HG03565 (cell line): Measurements from ENCODE around the gene UBXN11.
"Not testable (repeated sequence)": the region's sequence is repeated elsewhere in the genome, so short reads cannot be mapped to it uniquely, and the experiment has no call there.

Experiments
- ATAC-seq: cut with Tn5 transposase; IDR thresholded peaks from one replicate; pipeline ENCODE4 v1.9.1; 2021; ENCODE audit warnings: mild to moderate bottlenecking, moderate library complexity; ENCODE audit not compliant: unreplicated experiment

UBXN11 gene

DNA sequence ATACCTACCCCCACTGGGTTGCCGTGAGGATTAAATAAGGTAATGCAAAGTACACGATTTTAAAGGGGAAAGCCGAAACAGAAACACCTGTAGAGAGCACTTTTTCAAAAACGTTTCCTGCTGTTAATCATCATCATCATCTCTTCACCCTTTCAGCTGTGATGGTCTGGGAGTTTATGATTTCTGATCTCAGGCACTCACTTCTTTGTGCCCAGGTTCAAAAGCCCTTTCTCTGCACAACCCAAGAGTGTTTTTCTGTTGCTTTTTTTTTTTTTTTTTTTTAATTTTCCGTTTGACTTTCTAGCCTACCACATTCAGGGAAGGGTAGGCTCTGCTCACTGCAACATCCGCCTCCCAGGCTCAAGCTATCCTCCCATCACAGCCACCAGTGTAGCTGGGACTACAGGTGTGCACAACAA lies 936 bp upstream of the UBXN11 start:
- ATAC-seq = peak; percentile 6

GRCh38 chr1:26305667-26306289 lies 658 bp downstream of the UBXN11 start:
- ATAC-seq = no peak

DNA sequence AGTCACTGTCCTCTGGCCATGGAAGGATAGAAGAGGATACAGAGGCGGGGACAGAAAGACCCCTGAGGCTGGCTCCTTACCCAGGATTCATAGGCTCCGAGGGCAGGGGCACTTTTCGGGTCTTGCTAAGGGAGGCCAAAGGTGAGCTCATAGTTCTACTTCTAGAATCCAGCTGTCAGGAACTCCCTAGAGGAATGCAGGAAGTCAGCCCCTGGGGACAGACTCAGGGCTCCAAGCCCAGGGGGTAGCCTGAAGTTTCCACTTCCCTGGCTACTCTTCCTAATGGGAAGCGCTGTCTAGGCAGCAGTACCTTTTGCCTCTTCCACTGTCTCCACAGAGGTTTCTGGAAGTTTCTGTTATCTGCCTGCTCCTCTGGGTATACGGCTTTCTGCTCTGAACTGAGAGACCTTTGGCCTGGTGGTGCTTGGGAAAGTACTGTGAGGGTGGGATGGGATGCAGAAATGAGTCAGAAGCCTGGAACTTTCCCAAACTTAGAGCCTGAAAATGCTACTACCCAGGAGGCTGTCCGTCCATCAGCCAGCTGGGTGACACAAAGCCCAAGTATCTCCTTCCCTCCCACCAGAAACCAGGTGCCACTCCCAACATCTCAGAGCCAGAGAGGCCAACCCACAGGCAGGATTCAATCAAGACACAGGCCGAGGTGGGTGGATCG lies 3.6 kb downstream of the UBXN11 start:
- no peak for ATAC-seq

DNA sequence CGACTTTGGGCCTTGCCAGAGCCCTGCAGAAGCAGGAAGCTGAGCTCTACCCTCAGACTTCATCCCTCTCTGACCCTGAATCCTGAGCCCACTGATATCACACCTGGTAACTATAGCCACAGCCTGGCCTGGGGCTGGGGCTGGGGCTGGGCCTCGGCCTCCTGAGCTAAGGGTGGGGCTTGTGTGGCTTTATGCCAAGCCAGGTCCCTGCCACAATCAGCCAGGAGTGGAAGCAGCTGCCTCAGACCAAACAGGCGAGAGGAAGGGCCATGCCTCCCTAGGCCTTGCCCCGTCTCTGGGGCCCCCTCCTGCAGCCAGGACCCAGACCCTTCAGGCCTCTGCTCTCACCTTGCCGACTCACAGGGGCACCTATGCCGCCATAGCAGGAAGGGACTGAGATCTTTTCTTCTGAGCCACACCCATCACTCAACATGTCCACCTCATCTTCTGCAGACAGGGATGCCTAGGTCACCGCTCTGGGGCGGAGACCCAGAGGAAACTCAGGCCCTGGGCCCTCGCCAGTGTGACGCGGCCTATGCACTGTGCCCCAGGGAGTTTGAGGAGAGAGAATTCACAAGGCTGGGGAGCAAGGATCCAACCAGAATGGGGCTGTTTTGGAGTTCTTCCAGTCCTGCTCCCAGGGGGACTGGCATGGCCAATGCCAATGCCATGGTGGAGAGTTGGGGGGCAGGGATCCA lies 5.7 kb downstream of the UBXN11 start:
- ATAC-seq = no peak

GRCh38 chr1:26297791-26298124 lies 8.7 kb downstream of the UBXN11 start:
- no peak for ATAC-seq

- ATAC-seq = no peak
Observed at GRCh38 chr1:26297057-26297790, 9.2 kb downstream of the UBXN11 start.

DNA sequence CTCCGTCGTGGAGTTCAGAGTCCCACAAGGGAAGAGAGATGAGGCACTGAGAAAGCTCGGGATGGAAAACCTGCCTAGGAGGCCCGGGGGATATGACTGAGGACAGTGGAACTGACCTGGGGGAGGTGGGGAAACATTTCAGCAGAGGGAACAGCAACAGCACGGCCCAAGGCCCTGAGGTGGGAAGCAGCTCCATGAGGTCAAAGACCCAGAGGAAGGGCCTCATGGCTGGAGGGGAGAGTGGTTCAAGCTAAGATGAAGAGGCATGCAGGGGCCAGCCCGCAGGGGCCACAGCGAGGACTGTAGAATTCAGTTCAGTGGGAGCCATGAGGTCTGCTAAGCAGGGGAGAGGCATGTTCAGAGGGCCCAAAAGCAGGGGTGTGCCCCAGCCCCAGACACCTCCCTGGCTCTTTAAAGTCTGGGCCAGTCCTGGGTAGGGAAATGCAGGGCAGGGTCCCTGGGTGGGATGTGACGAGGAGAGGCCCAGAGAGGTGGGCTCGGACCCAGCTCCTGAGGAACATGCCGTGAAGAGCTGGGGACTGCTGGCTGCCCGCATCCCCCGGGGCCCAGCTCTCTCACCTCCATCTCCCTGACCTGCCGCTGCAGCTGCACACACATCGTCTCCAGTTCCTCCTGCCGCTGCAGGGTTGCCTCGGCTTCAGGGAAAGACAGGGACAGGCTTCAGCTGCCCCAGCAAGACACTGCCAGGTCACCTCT lies 9.9 kb downstream of the UBXN11 start:
- ATAC-seq = no peak

- ATAC-seq = no peak
Observed at GRCh38 chr1:26295194-26296138, 11.0 kb downstream of the UBXN11 start.

- ATAC-seq = no peak
Observed at GRCh38 chr1:26293911-26294463, 12.4 kb downstream of the UBXN11 start.

GRCh38 chr1:26292735-26293134 lies 13.7 kb downstream of the UBXN11 start:
- not testable (repeated sequence) for ATAC-seq

DNA sequence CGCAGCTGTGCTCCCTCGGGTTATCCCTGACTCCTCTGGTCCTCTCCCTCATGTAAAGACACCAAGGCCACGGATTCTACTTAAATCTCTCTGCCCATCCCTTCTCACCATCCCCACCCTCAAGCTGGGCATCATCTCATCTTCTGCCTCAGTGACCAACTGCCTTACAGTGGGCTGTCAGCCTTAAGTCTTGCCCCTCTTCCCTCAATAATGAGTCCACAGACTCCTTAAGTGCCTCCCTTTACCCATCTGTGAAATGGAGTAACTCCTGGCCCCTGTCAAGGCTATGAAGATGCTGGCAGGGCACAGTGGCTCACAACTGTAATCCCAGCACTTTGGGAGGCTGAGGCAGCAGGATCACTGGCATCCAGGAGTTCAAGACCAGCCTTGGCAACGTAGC lies 14.5 kb downstream of the UBXN11 start:
- no peak for ATAC-seq

DNA sequence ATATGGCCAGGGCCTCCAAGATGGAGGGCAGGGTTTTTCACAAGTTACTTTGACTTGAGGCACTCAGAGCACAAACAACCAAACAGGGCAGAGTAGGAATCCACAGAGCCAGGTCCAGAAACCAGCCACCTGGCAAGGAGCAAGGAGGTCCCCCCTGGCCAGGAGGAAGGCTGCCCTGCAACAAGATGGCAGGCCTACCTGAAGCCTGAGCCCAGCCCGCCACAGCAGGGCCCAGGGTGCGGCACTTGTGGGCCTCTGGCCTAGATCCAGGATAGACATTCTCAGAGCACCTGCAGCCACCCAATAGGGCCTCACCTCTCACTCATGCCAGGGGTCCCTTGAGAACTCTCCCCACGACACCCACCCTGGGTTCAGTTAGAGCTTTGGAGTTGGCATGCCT lies 15.0 kb downstream of the UBXN11 start:
- no peak for ATAC-seq

GRCh38 chr1:26290882-26291261 lies 15.6 kb downstream of the UBXN11 start:
- ATAC-seq = no peak

GRCh38 chr1:26290122-26290881 lies 16.1 kb downstream of the UBXN11 start:
- ATAC-seq = no peak

- no peak for ATAC-seq
Observed at GRCh38 chr1:26289158-26290059, 17.0 kb downstream of the UBXN11 start.

DNA sequence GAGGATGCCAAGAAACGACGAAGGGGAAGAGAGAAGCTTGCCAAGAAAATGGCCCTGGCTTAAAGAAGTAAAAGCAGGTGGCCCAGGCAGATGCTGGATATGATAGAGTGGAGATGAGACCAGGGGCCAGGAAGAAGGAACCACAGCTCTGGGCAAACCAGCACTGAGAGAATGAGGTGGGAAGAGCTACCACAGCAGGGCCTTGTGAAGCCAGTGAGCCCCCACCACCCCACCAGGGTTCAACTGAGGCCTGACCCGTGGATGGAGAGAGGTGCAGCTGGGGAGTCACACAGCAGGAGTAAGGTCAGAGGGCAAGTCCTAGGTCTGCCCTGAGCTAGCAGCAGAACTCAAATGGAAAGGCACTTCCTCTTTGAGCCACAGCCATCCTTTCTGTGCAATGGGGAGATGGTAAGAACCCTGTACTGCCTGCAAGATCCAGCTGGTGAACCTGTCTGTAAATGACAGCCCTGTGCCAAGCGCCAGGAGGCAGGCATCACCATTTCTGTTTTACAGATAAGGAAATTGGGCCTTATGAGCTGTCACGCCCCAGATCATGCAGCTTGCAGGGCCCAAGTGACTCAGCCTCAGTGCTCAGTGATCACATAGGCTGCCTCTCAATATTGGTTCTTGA lies 18.0 kb downstream of the UBXN11 start:
- ATAC-seq = no peak

DNA sequence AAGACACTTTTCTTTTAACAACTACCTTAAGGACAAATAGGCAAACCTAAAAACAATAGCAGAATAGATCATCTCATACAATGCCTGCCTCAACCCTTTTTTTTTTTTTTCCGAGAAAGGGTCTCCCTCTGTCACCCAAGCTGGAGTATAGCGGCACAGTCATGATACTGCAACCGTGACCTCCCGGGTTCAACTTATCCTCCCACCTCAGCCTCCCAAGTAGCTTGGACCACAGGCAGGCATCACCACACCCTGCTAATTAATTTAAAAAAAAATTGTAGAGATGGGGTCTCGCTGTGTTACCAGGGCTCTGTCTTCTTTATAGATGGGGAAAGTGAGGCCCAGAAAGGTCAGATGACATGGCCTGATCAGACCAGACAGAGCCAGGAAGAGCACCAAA lies 18.6 kb downstream of the UBXN11 start:
- ATAC-seq = no peak
